ENCODE results near the gene OSBPL6.

OSBPL6 gene

DNA sequence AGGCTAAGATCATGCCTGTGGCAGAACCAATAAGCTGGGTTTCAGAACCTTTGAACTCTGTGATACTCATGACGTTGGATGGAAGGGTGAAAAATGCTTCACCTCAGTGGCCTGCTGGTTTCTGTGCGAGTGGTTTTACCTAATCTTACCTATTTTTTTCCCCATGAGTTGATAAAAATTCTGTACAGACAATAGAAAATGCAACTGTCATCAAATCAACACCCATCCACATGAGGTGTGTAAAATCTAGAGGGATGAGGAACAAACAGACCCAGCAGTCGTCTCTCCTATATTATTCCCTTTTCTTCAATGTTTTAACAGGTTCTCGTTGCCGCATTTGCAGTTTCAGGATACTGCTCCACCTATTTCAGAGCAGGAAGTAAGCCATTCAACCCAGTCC is 189.4 kb downstream of the OSBPL6 start:
- no peaks in the 10 kb centered on the region for H3K9me3 ChIP-seq (ENCODE audit: control insufficient read depth, low read length)
- no peaks in the 10 kb centered on the region for H3K4me1 ChIP-seq (ENCODE audit: control insufficient read depth, insufficient read depth, low read length, poor library complexity, severe bottlenecking)
- H3K27ac ChIP-seq (ENCODE audit: insufficient read depth, low read length, poor library complexity, severe bottlenecking) = no peak overlapping the region

DNA sequence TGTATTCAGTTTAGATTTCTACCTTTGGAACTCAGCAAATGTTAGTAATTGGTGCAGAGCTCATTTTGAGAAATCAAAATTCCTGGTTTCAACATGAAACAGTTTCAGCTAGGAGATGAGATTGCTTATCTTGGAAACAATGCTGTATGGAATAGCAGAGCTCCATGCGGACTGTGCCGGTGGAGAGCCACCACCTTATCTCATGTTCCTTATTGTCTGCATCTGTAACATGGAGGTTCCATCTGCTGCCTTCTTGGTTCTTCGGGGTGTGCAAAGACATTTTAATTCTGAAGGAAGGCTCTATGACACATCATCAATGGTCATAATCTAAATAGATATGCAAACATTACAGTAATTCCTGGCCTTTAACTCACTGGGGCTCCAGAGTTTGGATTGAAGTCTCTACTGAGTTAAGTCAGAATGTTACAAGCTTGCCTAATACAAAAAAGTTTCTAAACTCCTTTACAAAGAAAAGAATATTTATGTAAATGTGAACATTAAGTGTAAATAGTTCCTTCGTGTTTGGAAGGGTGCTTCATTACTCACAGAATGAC is 191.4 kb downstream of the OSBPL6 start:
- Histone ChIP-seq H3K4me3 (ENCODE audit: insufficient read depth, low read depth, low read length, poor library complexity, severe bottlenecking) (no peak overlapping the region), H3K4me1 (ENCODE audit: control insufficient read depth, insufficient read depth, low read length, poor library complexity, severe bottlenecking) (no peaks in the 10 kb centered on the region), H3K9me3 (ENCODE audit: control insufficient read depth, low read length) (no peaks in the 10 kb centered on the region), H3K27ac (ENCODE audit: insufficient read depth, low read length, poor library complexity, severe bottlenecking) (no peak overlapping the region), H3K27me3 (replicated peaks; ENCODE audit: control insufficient read depth, insufficient read depth, low read length, poor library complexity, severe bottlenecking) (no peaks in the 10 kb centered on the region), H3K36me3 (ENCODE audit: control insufficient read depth, insufficient read depth, low read length) (no peaks in the 10 kb centered on the region)
- DNase-seq = no peak

More for the DNA sequence above, 189.4 kb downstream of the OSBPL6 start:
- no peak for DNase-seq
- no peaks in the 10 kb centered on the region for H3K36me3 ChIP-seq (ENCODE audit: control insufficient read depth, insufficient read depth, low read length)
- no peaks in the 10 kb centered on the region for H3K27me3 ChIP-seq (replicated peaks; ENCODE audit: control insufficient read depth, insufficient read depth, low read length, poor library complexity, severe bottlenecking)
- H3K4me3 ChIP-seq (ENCODE audit: insufficient read depth, low read depth, low read length, poor library complexity, severe bottlenecking) = no peak overlapping the region

- Histone ChIP-seq H3K27me3 (replicated peaks; ENCODE audit: control insufficient read depth, insufficient read depth, low read length, poor library complexity, severe bottlenecking) (no peaks in the 10 kb centered on the region), H3K27ac (ENCODE audit: insufficient read depth, low read length, poor library complexity, severe bottlenecking) (no peak overlapping the region), H3K4me1 (ENCODE audit: control insufficient read depth, insufficient read depth, low read length, poor library complexity, severe bottlenecking) (no peaks in the 10 kb centered on the region), H3K9me3 (ENCODE audit: control insufficient read depth, low read length) (no peaks in the 10 kb centered on the region), H3K4me3 (ENCODE audit: insufficient read depth, low read depth, low read length, poor library complexity, severe bottlenecking) (no peak overlapping the region), H3K36me3 (ENCODE audit: control insufficient read depth, insufficient read depth, low read length) (no peaks in the 10 kb centered on the region)
- no peak for DNase-seq
Measured at GRCh38 chr2:178386986-178387597, 192.8 kb downstream of the OSBPL6 start.

GRCh38 chr2:178388287-178388686 is 194.0 kb downstream of the OSBPL6 start:
- Histone ChIP-seq H3K4me1 (ENCODE audit: control insufficient read depth, insufficient read depth, low read length, poor library complexity, severe bottlenecking) (no peaks in the 10 kb centered on the region), H3K9me3 (ENCODE audit: control insufficient read depth, low read length) (no peaks in the 10 kb centered on the region), H3K36me3 (ENCODE audit: control insufficient read depth, insufficient read depth, low read length) (no peaks in the 10 kb centered on the region), H3K27ac (ENCODE audit: insufficient read depth, low read length, poor library complexity, severe bottlenecking) (no peak overlapping the region), H3K27me3 (replicated peaks; ENCODE audit: control insufficient read depth, insufficient read depth, low read length, poor library complexity, severe bottlenecking) (no peaks in the 10 kb centered on the region), H3K4me3 (ENCODE audit: insufficient read depth, low read depth, low read length, poor library complexity, severe bottlenecking) (no peak overlapping the region)
- no peak for DNase-seq

- no peak overlapping the region for H3K4me3 ChIP-seq (ENCODE audit: insufficient read depth, low read depth, low read length, poor library complexity, severe bottlenecking)
- DNase-seq = no peak
- no peak overlapping the region for H3K27ac ChIP-seq (ENCODE audit: insufficient read depth, low read length, poor library complexity, severe bottlenecking)
- H3K4me1 ChIP-seq (ENCODE audit: control insufficient read depth, insufficient read depth, low read length, poor library complexity, severe bottlenecking) = no peaks in the 10 kb centered on the region
- H3K27me3 ChIP-seq (replicated peaks; ENCODE audit: control insufficient read depth, insufficient read depth, low read length, poor library complexity, severe bottlenecking) = no peaks in the 10 kb centered on the region
- no peaks in the 10 kb centered on the region for H3K9me3 ChIP-seq (ENCODE audit: control insufficient read depth, low read length)
- no peaks in the 10 kb centered on the region for H3K36me3 ChIP-seq (ENCODE audit: control insufficient read depth, insufficient read depth, low read length)
Measured at GRCh38 chr2:178391701-178392100, 197.4 kb downstream of the OSBPL6 start.

- no peaks in the 10 kb centered on the region for H3K9me3 ChIP-seq (ENCODE audit: control insufficient read depth, low read length)
- H3K27ac ChIP-seq (ENCODE audit: insufficient read depth, low read length, poor library complexity, severe bottlenecking) = no peak overlapping the region
- no peaks in the 10 kb centered on the region for H3K4me1 ChIP-seq (ENCODE audit: control insufficient read depth, insufficient read depth, low read length, poor library complexity, severe bottlenecking)
- no peak overlapping the region for H3K4me3 ChIP-seq (ENCODE audit: insufficient read depth, low read depth, low read length, poor library complexity, severe bottlenecking)
- H3K36me3 ChIP-seq (ENCODE audit: control insufficient read depth, insufficient read depth, low read length) = no peaks in the 10 kb centered on the region
- H3K27me3 ChIP-seq (replicated peaks; ENCODE audit: control insufficient read depth, insufficient read depth, low read length, poor library complexity, severe bottlenecking) = no peaks in the 10 kb centered on the region
- DNase-seq = no peak
Measured at GRCh38 chr2:178392215-178392614, 197.9 kb downstream of the OSBPL6 start.

DNA sequence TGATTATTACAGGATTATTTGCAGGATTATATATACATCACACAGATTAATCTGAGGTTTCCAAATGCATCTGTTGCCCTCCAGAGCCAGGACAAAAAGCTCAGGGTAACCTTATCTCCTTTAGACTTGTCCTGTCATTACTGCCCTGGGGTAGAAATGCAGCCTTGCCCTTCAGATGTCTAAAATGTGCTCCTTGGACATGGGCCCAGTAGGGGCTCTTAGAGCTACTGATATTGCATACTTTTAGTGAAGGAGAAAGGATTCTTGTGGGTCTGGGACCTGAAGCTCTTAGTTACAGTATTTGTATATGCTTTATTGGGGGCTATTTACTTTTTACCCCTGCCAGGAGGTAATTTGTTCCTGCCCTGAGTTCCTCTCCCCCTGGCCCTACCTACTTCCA is 200.5 kb downstream of the OSBPL6 start:
- no peaks in the 10 kb centered on the region for H3K4me1 ChIP-seq (ENCODE audit: control insufficient read depth, insufficient read depth, low read length, poor library complexity, severe bottlenecking)
- no peak overlapping the region for H3K27ac ChIP-seq (ENCODE audit: insufficient read depth, low read length, poor library complexity, severe bottlenecking)
- no peaks in the 10 kb centered on the region for H3K27me3 ChIP-seq (replicated peaks; ENCODE audit: control insufficient read depth, insufficient read depth, low read length, poor library complexity, severe bottlenecking)
- no peaks in the 10 kb centered on the region for H3K36me3 ChIP-seq (ENCODE audit: control insufficient read depth, insufficient read depth, low read length)
- H3K9me3 ChIP-seq (ENCODE audit: control insufficient read depth, low read length) = no peaks in the 10 kb centered on the region
- H3K4me3 ChIP-seq (ENCODE audit: insufficient read depth, low read depth, low read length, poor library complexity, severe bottlenecking) = no peak overlapping the region
- DNase-seq = no peak

DNA sequence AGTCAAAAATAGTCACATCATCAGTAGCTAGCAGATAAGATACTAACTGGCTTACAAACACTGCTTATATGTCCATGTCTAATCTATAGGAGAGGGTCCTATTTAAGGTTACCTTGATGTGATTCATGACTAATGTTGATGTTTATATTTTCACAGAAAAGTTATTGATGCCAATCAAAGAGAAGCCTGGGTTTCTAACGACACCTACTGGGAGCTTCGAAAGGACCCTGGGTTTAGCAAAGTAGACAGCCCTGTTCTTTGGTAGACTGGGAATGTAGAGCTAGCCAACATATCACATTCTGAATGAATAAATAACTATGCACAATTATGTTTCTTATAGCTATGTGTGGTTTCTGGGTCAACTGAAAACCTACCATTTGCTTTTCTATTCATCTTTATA is 201.0 kb downstream of the OSBPL6 start:
- no peak overlapping the region for H3K27ac ChIP-seq (ENCODE audit: insufficient read depth, low read length, poor library complexity, severe bottlenecking)
- DNase-seq = no peak
- no peaks in the 10 kb centered on the region for H3K36me3 ChIP-seq (ENCODE audit: control insufficient read depth, insufficient read depth, low read length)
- H3K4me1 ChIP-seq (ENCODE audit: control insufficient read depth, insufficient read depth, low read length, poor library complexity, severe bottlenecking) = no peaks in the 10 kb centered on the region
- H3K4me3 ChIP-seq (ENCODE audit: insufficient read depth, low read depth, low read length, poor library complexity, severe bottlenecking) = no peak overlapping the region
- no peaks in the 10 kb centered on the region for H3K9me3 ChIP-seq (ENCODE audit: control insufficient read depth, low read length)
- H3K27me3 ChIP-seq (replicated peaks; ENCODE audit: control insufficient read depth, insufficient read depth, low read length, poor library complexity, severe bottlenecking) = no peaks in the 10 kb centered on the region

- Histone ChIP-seq H3K4me1 (ENCODE audit: control insufficient read depth, insufficient read depth, low read length, poor library complexity, severe bottlenecking) (no peaks in the 10 kb centered on the region), H3K27me3 (replicated peaks; ENCODE audit: control insufficient read depth, insufficient read depth, low read length, poor library complexity, severe bottlenecking) (no peaks in the 10 kb centered on the region), H3K27ac (ENCODE audit: insufficient read depth, low read length, poor library complexity, severe bottlenecking) (no peak overlapping the region), H3K9me3 (ENCODE audit: control insufficient read depth, low read length) (no peaks in the 10 kb centered on the region), H3K4me3 (ENCODE audit: insufficient read depth, low read depth, low read length, poor library complexity, severe bottlenecking) (no peak overlapping the region), H3K36me3 (ENCODE audit: control insufficient read depth, insufficient read depth, low read length) (no peaks in the 10 kb centered on the region)
- no peak for DNase-seq
Measured at GRCh38 chr2:178395941-178396570, 201.7 kb downstream of the OSBPL6 start.

GRCh38 chr2:178397002-178397605 is 202.8 kb downstream of the OSBPL6 start:
- no peaks in the 10 kb centered on the region for H3K4me1 ChIP-seq (ENCODE audit: control insufficient read depth, insufficient read depth, low read length, poor library complexity, severe bottlenecking)
- H3K27me3 ChIP-seq (replicated peaks; ENCODE audit: control insufficient read depth, insufficient read depth, low read length, poor library complexity, severe bottlenecking) = no peaks in the 10 kb centered on the region
- H3K36me3 ChIP-seq (ENCODE audit: control insufficient read depth, insufficient read depth, low read length) = no peaks in the 10 kb centered on the region
- DNase-seq = no peak
- no peaks in the 10 kb centered on the region for H3K9me3 ChIP-seq (ENCODE audit: control insufficient read depth, low read length)
- no peak overlapping the region for H3K4me3 ChIP-seq (ENCODE audit: insufficient read depth, low read depth, low read length, poor library complexity, severe bottlenecking)
- H3K27ac ChIP-seq (ENCODE audit: insufficient read depth, low read length, poor library complexity, severe bottlenecking) = no peak overlapping the region

Measured in effector memory CD4-positive, alpha-beta T cell (primary cell).